ENCODE measurements around the gene MTURN.

Gene MTURN

DNA sequence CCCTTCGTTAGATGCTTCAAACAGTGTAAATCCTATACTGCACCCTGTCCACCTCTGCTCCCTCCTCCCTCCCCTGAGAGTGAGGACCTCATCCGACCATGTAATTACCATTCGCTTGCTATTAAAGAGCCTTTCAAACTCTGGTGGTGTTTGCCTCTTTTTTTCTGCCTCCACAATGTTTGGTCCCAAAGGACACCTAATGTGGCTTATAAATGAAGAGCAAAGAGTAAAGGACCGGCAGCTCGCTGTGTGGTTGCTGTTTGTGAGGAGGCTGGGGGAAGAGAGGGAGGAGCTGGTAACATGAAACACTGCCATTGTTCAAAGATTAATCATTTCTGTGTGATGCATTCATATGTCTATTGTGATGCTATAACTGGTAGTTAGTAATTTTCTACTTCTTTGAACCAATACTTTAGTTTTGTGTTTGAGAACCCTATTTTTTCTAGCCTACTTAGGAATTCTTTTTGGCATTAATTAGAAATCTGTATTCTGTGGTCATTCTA is 27.9 kb downstream of the MTURN start:
- no CpG with 5 or more reads among the region's 5 CpGs for WGBS, 2 donors (ENCODE audit: extremely low coverage in 2 of 2, insufficient read length in 2 of 2, insufficient replicate concordance in 1 of 2)
- H3K27ac ChIP-seq (replicated peaks; ENCODE audit: low read length): peak overlapping the region; percentile 29
- no peak for DNase-seq (ENCODE audit: low spot score)

DNA sequence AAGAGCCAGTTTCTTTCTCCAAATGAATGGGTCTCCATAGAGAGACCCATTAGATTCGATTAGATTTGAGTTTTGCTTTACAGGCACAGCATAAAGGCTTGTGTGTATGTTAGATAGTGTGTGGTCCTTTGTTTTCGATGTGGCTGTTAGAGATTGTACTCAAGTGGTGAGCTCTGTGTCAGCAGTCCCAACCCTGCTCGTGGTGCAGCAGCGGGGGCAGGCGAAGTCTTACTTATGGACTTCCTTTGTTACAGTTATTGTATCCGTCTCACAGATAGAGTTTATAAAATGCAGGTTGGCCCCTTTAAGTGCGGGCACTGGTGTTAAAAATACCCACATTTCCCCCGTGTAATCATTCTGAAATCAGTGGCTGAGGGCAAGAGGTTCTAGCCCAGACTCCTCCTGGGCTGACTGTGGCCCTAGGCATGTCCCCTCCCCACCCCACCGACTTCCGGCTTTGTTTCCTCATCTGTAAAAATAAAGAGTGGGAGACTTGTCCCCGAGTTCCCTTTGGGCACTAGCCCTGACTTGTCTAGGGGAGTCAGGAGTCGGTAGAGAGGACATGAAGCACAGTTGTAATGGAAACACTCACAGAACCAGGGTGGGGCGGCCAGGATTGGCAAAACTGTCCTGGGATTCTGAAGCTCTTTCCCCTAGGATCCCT is 28.6 kb downstream of the MTURN start:
- Histone ChIP-seq H3K4me2 (ENCODE audit: insufficient read depth, low read length, poor library complexity, severe bottlenecking) (no peak overlapping the region), H2AK5ac (ENCODE audit: low read depth, low read length) (no peak overlapping the region), H3K4me3 (ENCODE audit: low read length in 2 of 2) (no peak overlapping the region), H3K18ac (ENCODE audit: low read length) (no peak overlapping the region), H3K14ac (ENCODE audit: low read length) (no peak overlapping the region), H3K23ac (ENCODE audit: low read depth, low read length, poor library complexity) (no peak overlapping the region), H2BK15ac (ENCODE audit: low read length) (no peak overlapping the region), H3K4ac (ENCODE audit: low read length) (no peak overlapping the region), H3K79me1 (ENCODE audit: low read depth, low read length) (no peaks in the 10 kb centered on the region), H4K8ac (ENCODE audit: low read depth, low read length) (no peak overlapping the region), H3K27me3 (ENCODE audit: control insufficient read depth in 3 of 3, insufficient read depth in 3 of 3, low read depth in 1 of 3, low read length in 3 of 3) (peaks cover 0 to 17% (median 0%) of the 10 kb centered on the region in 3 experiments), H3K36me3 (replicated peaks in 1 of 2; ENCODE audit: control insufficient read depth in 2 of 2, insufficient read depth in 2 of 2, low read length in 2 of 2) (no peaks in the 10 kb centered on the region), H2BK120ac (ENCODE audit: low read depth, low read length) (no peak overlapping the region), H3K27ac (replicated peaks; ENCODE audit: low read length) (no peak overlapping the region), H2BK5ac (ENCODE audit: low read length) (no peak overlapping the region), H4K91ac (ENCODE audit: low read depth, low read length, poor library complexity) (no peak overlapping the region), H3K4me1 (ENCODE audit: control insufficient read depth in 2 of 2, insufficient read depth in 1 of 2, low read depth in 1 of 2, low read length in 2 of 2) (peaks cover 16 to 38% of the 10 kb centered on the region in 2 donors), H3K9ac (ENCODE audit: low read depth, low read length, poor library complexity) (no peak overlapping the region), H2BK12ac (ENCODE audit: low read length) (no peak overlapping the region), H3K9me3 (replicated peaks in 1 of 2; ENCODE audit: control insufficient read depth in 2 of 2, insufficient read depth in 1 of 2, low read depth in 1 of 2, low read length in 2 of 2) (no peaks in the 10 kb centered on the region), H2AFZ (ENCODE audit: low read length) (peak overlapping the region; percentile 54)
- no CpG with 5 or more reads among the region's 13 CpGs for WGBS, 2 donors (ENCODE audit: extremely low coverage in 2 of 2, insufficient read length in 2 of 2, insufficient replicate concordance in 1 of 2)
- DNase-seq (ENCODE audit: low spot score): no peak

More for the DNA sequence above, 27.9 kb downstream of the MTURN start:
- Histone ChIP-seq H3K27me3 (ENCODE audit: control insufficient read depth in 3 of 3, insufficient read depth in 3 of 3, low read depth in 1 of 3, low read length in 3 of 3) (peaks cover 0 to 11% (median 0%) of the 10 kb centered on the region in 3 experiments), H3K79me1 (ENCODE audit: low read depth, low read length) (no peaks in the 10 kb centered on the region), H3K4me2 (ENCODE audit: insufficient read depth, low read length, poor library complexity, severe bottlenecking) (no peak overlapping the region), H3K4me1 (ENCODE audit: control insufficient read depth in 2 of 2, insufficient read depth in 1 of 2, low read depth in 1 of 2, low read length in 2 of 2) (peaks cover 16 to 38% of the 10 kb centered on the region in 2 donors), H2AK5ac (ENCODE audit: low read depth, low read length) (no peak overlapping the region), H2BK12ac (ENCODE audit: low read length) (no peak overlapping the region), H3K9me3 (replicated peaks in 1 of 2; ENCODE audit: control insufficient read depth in 2 of 2, insufficient read depth in 1 of 2, low read depth in 1 of 2, low read length in 2 of 2) (no peaks in the 10 kb centered on the region), H2BK120ac (ENCODE audit: low read depth, low read length) (no peak overlapping the region), H3K36me3 (replicated peaks in 1 of 2; ENCODE audit: control insufficient read depth in 2 of 2, insufficient read depth in 2 of 2, low read length in 2 of 2) (no peaks in the 10 kb centered on the region), H3K14ac (ENCODE audit: low read length) (no peak overlapping the region), H4K91ac (ENCODE audit: low read depth, low read length, poor library complexity) (no peak overlapping the region), H2AFZ (ENCODE audit: low read length) (peak overlapping the region; percentile 54), H2BK15ac (ENCODE audit: low read length) (no peak overlapping the region), H3K18ac (ENCODE audit: low read length) (no peak overlapping the region), H4K8ac (ENCODE audit: low read depth, low read length) (no peak overlapping the region), H2BK5ac (ENCODE audit: low read length) (no peak overlapping the region), H3K4ac (ENCODE audit: low read length) (no peak overlapping the region), H3K23ac (ENCODE audit: low read depth, low read length, poor library complexity) (no peak overlapping the region), H3K4me3 (ENCODE audit: low read length in 2 of 2) (peak overlapping the region in 1 of 2 donors; percentile 11), H3K9ac (ENCODE audit: low read depth, low read length, poor library complexity) (no peak overlapping the region)

DNA sequence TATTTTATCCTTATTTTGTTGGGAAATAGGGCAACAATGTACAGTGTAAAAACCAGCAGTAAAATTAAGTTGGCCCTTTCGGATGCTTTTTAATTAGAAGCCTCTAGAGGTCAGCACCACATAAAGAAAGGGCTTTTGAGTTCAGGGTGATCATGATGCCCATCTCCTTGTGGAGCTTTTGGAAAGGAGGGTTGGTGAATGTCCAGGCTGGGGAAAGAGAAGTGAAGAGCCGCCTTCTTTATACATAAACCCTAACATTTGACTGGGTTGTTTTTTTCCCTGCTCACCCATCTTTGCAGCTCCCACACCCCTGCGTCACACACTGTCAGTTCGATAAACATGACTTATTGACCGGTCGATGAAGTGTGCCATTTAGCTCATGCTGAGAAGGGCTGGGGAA is 29.8 kb downstream of the MTURN start:
- no peak overlapping the region for H3K4ac ChIP-seq (ENCODE audit: low read length)
- no peak overlapping the region for H3K14ac ChIP-seq (ENCODE audit: low read length)
- no peak overlapping the region for H4K91ac ChIP-seq (ENCODE audit: low read depth, low read length, poor library complexity)
- H3K27ac ChIP-seq (replicated peaks; ENCODE audit: low read length): no peak overlapping the region
- H2BK120ac ChIP-seq (ENCODE audit: low read depth, low read length): no peak overlapping the region
- no peak overlapping the region for H2BK15ac ChIP-seq (ENCODE audit: low read length)
- H4K8ac ChIP-seq (ENCODE audit: low read depth, low read length): no peak overlapping the region
- H3K18ac ChIP-seq (ENCODE audit: low read length): no peak overlapping the region
- no peaks in the 10 kb centered on the region for H3K36me3 ChIP-seq (replicated peaks in 1 of 2; ENCODE audit: control insufficient read depth in 2 of 2, insufficient read depth in 2 of 2, low read length in 2 of 2)
- H2AK5ac ChIP-seq (ENCODE audit: low read depth, low read length): no peak overlapping the region
- no peaks in the 10 kb centered on the region for H3K79me1 ChIP-seq (ENCODE audit: low read depth, low read length)
- no peak overlapping the region for H3K4me2 ChIP-seq (ENCODE audit: insufficient read depth, low read length, poor library complexity, severe bottlenecking)
- H2AFZ ChIP-seq (ENCODE audit: low read length): no peak overlapping the region
- H3K4me3 ChIP-seq (ENCODE audit: low read length in 2 of 2): no peak overlapping the region
- H3K9me3 ChIP-seq (replicated peaks in 1 of 2; ENCODE audit: control insufficient read depth in 2 of 2, insufficient read depth in 1 of 2, low read depth in 1 of 2, low read length in 2 of 2): no peaks in the 10 kb centered on the region
- H3K4me1 ChIP-seq (ENCODE audit: control insufficient read depth in 2 of 2, insufficient read depth in 1 of 2, low read depth in 1 of 2, low read length in 2 of 2): peaks cover 18 to 46% of the 10 kb centered on the region in 2 donors
- H3K9ac ChIP-seq (ENCODE audit: low read depth, low read length, poor library complexity): no peak overlapping the region
- no peak for DNase-seq (ENCODE audit: low spot score)
- no peak overlapping the region for H3K23ac ChIP-seq (ENCODE audit: low read depth, low read length, poor library complexity)
- WGBS, 2 donors (ENCODE audit: extremely low coverage in 2 of 2, insufficient read length in 2 of 2, insufficient replicate concordance in 1 of 2): no CpG with 5 or more reads among the region's 6 CpGs
- H3K27me3 ChIP-seq (ENCODE audit: control insufficient read depth in 3 of 3, insufficient read depth in 3 of 3, low read depth in 1 of 3, low read length in 3 of 3): peaks cover 0 to 22% (median 0%) of the 10 kb centered on the region in 3 experiments
- H2BK12ac ChIP-seq (ENCODE audit: low read length): no peak overlapping the region
- no peak overlapping the region for H2BK5ac ChIP-seq (ENCODE audit: low read length)

DNA sequence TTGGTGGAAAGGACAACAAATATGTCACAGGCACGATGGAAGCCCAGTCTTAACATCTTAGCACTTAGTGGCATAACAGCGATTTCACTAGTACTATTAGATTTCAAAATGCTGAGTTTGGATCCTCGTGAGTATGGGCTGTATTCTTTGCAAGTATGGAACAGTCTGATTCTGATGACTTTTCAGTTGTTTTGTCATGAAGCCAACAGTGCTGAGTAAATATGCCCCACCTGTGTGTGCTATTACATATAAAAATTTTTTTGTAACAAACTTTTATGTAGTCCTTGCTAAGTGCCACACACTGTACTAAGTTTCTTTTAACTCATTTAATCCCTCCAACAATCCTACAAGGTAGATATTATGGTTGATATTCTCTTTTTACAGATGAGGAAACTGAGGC is 30.8 kb downstream of the MTURN start:
- Histone ChIP-seq H2BK12ac (ENCODE audit: low read length) (no peak overlapping the region), H2BK5ac (ENCODE audit: low read length) (no peak overlapping the region), H3K27ac (replicated peaks; ENCODE audit: low read length) (no peak overlapping the region), H3K4me3 (ENCODE audit: low read length in 2 of 2) (no peak overlapping the region), H4K91ac (ENCODE audit: low read depth, low read length, poor library complexity) (no peak overlapping the region), H2AK5ac (ENCODE audit: low read depth, low read length) (no peak overlapping the region), H3K27me3 (ENCODE audit: control insufficient read depth in 3 of 3, insufficient read depth in 3 of 3, low read depth in 1 of 3, low read length in 3 of 3) (peaks cover 0 to 33% (median 0%) of the 10 kb centered on the region in 3 experiments), H2BK120ac (ENCODE audit: low read depth, low read length) (no peak overlapping the region), H3K9me3 (replicated peaks in 1 of 2; ENCODE audit: control insufficient read depth in 2 of 2, insufficient read depth in 1 of 2, low read depth in 1 of 2, low read length in 2 of 2) (no peaks in the 10 kb centered on the region), H3K36me3 (replicated peaks in 1 of 2; ENCODE audit: control insufficient read depth in 2 of 2, insufficient read depth in 2 of 2, low read length in 2 of 2) (no peaks in the 10 kb centered on the region), H3K4me1 (ENCODE audit: control insufficient read depth in 2 of 2, insufficient read depth in 1 of 2, low read depth in 1 of 2, low read length in 2 of 2) (peaks cover 18 to 46% of the 10 kb centered on the region in 2 donors), H3K4ac (ENCODE audit: low read length) (no peak overlapping the region), H2BK15ac (ENCODE audit: low read length) (no peak overlapping the region), H3K9ac (ENCODE audit: low read depth, low read length, poor library complexity) (no peak overlapping the region), H3K4me2 (ENCODE audit: insufficient read depth, low read length, poor library complexity, severe bottlenecking) (no peak overlapping the region), H3K14ac (ENCODE audit: low read length) (no peak overlapping the region), H3K23ac (ENCODE audit: low read depth, low read length, poor library complexity) (no peak overlapping the region), H3K18ac (ENCODE audit: low read length) (no peak overlapping the region), H4K8ac (ENCODE audit: low read depth, low read length) (no peak overlapping the region), H2AFZ (ENCODE audit: low read length) (no peak overlapping the region), H3K79me1 (ENCODE audit: low read depth, low read length) (no peaks in the 10 kb centered on the region)
- no peak for DNase-seq (ENCODE audit: low spot score)
- WGBS, 2 donors (ENCODE audit: extremely low coverage in 2 of 2, insufficient read length in 2 of 2, insufficient replicate concordance in 1 of 2): no CpG with 5 or more reads among the region's 3 CpGs

Data from neuronal stem cell (in vitro differentiated cells).